GDM1 (cell line): ENCODE results near the gene SCFD2.
A peak's percentile ranks its signal among the peaks of the same experiment; 100 is the strongest.
"Not testable (repeated sequence)": the region's sequence is repeated elsewhere in the genome, so short reads cannot be mapped to it uniquely, and the experiment has no call there.

ENCODE experiments used
- DNase-seq: peaks from one replicate; lab custom pipeline; 2025; lab: John Stamatoyannopoulos, UW

SCFD2 gene

DNA sequence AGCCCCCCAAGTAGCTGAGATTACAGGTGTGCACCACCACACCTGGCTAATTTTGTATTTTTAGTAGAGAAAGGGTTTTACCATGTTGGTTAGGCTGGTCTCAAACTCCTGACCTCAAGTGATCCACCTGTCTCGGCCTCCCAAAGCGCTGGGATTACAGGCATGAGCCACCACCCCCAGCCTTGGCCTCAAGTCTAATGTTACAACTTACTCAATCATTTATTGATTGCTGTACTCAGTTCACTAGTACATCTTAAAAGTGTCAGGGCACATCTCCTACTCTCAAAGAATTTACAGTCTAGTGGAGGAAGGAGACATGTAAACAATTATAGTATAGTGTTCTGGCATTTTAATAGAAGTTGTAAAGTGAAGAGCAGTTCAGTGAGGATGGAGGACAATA is 19.5 kb downstream of the SCFD2 start:
- not testable (repeated sequence) for DNase-seq

DNA sequence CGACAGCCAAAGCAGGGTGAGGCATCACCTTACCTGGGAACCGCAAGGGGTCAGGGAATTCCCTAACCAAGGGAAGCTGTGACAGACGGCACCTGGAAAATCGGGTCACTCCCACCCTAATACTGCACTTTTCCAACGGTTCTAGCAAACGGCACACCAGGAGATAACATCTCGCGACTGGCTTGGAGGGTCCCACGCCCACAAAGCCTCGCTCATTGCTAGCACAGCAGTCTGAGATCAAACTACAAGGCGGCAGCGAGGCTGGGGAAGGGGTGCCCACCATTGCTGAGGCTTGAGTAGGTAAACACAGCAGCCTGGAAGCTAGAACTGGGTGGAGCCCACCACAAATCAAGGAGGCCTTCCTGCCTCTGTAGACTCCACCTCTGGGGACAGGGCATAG is 25.7 kb downstream of the SCFD2 start:
- DNase-seq = not testable (repeated sequence)

DNA sequence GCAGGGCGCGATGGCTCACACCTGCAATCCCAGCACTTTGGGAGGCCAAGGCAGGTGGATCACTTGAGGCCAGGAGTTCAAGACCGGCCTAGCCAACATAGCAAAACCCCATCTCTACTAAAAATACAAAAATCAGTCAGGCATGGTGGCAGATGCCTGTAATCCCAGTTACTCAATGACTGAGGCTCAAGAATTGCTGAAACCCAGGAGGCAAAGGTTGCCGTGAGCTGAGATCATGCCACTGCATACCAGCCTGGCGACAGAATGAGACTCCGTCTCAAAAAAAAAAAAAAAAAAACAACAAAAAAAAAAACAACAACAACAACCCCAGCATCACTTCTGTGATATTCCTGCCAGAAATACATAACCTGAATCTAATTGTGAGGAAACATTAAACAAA is 30.9 kb downstream of the SCFD2 start:
- not testable (repeated sequence) for DNase-seq

DNA sequence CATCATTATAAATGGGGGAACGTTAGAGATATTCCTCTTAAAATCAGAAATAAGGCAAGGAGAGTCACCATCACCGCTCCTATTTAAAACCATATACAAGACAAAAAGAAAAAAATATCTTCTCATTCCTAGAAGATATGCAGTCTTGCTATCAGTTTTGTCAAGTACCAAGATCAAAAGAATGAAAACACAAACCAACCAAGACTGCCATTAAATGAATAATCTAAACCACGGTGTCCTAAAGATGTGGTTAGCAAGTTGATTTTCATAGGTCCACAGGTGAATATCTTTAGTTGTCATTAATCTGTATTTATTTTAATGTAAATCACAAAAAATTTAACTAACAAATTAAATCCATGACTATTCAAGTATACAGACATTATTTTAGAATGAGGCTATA is 39.3 kb downstream of the SCFD2 start:
- DNase-seq = no peak

DNA sequence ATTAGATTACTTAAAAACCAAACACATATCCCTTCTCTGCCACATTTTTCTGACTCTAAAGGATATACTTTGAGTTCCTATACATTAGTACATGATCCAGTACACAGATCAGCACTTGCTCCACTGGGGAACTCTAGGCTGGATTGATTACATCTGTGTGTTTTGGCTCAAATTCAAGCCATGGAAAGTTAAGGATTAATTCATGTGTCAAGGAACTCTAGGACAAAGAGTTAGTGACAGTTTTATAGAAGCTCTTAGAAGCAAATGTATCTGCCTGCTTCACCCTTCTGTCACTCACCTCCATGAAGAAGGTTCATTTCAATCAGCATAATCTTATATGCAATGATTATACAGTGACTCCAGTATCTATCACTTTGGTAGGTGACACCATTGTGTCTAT is 43.2 kb downstream of the SCFD2 start:
- no peak for DNase-seq

DNA sequence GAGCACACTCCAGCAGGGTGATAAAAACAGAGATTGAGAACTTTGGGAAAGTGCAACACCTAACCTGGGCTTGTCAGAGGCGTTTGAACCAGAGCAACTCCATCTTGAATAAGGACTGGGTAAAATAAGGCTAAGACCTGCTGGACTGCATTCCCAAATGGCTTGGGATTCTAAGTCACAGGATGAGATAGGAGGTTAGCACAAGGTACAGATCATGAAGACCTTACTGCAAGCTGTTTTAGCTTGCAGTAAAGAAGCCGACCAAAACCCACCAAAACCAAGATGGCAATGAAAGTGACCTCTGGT is 43.9 kb downstream of the SCFD2 start:
- DNase-seq = no peak

DNA sequence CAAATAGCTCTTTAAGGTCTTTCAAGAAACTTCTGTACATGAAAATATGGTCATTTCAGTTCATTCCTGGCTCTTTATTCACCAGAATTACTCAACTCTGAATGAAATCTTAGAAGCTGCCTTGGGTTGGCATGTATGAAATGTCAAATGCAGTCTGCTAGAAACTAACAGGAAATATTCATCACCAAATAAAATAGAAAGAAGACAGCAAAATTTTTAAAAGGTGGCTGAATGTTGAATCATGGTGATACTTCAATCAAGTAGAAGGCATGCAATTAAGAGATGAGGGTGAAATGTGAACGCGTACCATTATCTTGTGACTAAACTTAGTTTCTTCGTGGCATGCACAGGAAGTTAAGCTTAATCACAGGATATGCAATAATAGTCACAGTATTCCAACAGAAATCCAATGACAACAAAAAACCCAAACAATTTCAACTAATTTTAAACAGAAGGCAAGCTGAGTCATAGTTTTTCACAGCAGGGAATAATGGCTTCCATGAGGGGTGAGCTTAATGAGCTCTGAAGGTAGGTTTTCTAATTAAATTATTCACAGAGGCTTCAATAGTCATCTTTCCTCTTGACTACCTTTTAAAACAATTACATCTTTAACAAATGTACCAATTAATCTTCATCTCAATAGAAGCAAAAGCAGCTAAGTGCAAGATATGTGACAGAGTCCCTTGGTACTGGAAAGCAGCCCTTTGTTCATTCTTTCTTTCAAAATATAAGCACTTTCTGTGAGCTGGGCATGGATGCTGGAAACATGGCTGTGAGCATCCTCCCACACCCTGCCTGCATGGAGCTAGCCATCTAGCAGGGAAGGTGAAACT is 44.5 kb downstream of the SCFD2 start:
- DNase-seq = no peak

DNA sequence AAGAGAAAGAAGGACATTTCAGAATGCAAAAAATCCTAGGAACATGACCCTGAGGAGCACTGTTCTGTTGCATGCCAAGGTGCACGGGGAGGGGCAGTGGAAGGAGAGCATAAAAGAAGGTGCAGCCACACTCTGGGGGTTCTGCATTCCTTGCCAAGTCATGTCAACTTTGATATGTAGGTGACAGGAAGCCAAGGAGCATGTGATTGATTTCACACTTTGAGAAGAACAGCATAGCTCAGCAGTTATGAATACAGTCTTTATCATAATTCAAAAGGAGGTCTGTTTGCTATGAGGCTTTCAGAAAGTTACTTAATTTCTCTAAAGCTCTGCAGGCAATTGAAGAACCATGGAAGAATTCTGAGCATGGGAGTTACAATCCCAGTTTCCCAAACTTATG is 50.6 kb downstream of the SCFD2 start:
- DNase-seq = no peak

DNA sequence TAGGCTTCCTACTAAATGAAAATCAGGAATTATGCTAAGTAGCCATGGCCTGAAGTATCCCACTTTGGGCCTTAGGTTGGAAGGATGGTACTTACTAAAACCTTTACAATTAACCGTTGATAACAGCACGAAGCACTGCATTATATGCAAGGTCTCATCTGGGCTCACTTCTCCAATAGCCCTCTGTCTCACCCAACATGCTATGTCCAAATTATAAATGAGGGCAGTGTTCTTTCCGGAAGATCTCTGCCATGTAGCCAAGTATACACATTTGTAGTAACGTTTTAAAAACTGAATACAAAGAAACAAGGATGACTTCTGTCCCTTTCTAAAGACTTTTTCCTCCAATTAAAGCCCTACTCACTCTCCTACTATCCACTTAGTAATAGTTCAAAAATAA is 51.6 kb downstream of the SCFD2 start:
- DNase-seq = no peak

DNA sequence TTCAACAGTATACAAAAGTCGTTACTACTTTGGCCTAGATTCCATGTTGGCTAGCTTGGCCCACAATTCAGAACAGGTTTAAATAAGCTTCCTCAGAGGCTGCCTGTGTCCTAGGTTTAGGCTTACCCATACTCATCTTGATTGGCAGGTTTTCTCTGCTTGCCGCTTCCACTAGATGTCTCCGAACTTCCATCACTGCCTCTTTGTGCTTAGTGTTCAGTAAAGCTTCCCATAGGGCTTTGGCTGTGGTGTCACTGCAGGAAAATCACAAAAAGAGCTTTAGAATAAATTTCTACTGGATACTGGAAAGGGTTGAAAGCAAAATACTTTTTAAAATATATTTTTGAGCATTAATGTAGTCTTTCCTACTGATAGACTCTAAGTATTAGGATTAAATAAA is 52.4 kb downstream of the SCFD2 start:
- DNase-seq = no peak

DNA sequence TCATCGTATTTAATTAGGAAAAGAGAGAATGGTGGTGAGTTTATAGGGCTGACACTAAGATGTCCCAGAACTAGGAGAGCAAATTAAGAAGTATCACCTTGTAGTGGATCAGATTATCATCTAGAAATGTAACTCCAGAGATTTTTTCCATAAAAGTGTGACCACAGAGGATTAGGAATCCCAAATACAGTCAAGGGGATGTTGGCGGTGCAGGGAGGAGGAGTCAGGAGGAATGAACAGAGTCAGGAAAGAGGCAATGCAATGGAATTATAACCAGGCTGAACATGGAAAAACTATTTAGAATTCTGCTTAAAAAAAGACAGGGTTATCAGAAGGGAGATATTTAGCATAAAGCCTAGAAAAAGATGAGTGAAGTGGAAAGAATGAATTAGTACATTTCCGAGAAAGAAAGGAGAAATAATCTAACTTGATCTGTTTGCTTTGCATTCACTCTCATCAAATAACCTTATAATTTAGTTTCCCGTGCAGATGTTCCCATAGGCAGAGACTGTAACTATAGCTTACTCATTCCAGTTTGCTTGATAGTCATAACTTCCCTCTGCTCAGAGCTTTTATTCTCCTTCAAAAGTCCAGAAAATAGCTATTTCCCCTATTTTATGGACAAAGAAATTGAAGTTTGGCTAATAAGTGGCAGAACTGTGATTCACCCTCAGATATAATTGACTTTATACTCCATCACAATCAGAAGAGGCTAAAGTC is 56.4 kb downstream of the SCFD2 start:
- DNase-seq = no peak

DNA sequence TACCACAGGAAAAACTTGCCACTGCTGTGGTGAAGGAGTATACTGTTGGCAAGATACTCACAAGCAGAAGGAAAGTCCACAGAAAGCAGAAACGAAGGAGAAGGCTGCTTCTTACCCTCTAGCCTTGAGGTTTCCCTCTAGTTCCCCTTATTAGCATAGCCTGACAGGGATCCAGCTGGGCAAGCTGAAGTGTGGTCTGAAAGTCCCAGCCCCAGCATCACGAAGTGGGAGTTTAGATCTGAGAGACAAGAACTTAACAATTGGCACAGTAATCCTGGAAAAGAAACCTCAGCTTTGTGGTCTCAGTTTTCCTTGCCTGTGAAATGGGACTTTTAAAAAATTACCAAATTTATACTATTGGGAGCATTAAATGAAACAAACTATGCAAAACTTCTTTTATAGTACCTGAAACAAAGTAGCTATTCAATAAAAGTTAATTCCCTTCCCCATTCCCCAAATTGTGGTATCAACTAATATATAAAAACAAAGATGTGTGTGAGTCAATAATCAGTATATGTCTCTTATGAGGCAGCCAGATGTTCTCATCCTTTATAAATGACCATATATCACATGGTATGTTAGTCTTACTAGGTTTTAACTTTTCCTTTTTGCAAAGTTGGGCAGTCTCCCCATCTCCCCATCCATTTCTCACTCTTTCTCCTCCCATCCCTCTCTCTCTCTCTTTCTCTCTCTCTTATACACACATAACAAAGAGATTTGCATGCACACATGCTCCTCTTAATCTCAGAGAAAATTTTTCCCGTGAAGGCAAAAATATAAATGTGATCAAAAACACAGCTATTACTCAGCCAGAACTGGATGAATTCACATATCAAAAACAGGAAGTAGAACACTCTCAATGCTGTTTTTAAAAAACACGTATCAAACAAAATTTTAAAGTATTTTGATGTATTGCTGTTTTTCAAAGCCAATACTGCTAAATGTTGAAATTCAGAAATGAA is 57.8 kb downstream of the SCFD2 start:
- DNase-seq = peak; percentile 78

DNA sequence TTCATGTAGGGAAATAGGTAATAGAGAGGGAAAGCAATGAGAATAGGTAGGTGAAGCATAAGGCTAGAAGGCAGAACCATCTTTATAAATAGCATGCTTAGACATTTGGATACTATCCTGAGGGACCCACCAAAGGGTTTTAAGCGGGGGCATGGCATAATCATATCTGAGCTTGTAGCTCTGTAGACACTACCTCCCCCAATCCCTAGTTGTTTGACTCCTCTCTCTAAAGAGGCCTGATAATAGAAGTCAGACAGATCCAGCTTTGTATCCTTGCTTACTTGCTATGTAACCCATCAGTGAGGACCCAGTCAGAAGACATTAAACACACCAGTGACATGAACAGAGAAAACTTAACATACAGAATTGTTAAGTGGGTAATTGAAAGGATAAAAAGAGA is 58.7 kb downstream of the SCFD2 start:
- DNase-seq = no peak

DNA sequence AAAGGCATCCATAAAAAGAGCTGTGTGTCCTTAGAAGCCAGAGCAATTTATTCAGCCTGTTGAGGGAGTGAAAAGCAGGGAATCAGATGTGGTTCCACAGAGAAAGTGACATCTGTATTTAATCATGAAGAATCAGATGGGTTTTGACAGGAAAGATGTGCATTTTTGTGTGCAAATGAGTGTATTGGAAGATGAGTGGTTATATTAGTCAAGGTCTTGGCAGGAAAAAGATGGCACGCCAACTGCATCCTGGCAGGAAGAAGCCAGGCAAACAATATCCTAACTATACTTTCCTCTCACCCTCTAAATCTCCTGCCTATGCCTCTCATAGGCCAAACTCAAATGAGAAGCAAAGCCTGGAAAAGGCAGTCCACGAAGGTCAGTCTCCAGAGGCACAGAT is 59.1 kb downstream of the SCFD2 start:
- no peak for DNase-seq

DNA sequence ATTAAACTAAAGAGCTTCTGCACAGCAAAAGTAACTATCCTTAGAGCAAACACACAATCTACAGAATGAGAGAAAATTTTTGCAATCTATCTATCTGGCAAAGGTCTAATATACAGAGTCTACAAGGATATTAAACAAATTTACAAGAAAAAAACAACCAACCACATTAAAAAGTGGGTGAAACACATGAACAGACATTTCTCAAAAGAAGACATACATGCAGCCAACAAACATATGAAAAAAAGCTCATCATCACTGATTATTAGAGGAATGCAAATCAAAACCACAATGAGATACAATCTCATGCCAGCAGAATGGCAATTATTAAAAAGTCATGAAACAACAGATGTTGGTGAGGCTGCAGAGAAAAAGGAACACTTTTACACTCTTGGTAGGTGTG is 73.7 kb downstream of the SCFD2 start:
- DNase-seq = not testable (repeated sequence)

DNA sequence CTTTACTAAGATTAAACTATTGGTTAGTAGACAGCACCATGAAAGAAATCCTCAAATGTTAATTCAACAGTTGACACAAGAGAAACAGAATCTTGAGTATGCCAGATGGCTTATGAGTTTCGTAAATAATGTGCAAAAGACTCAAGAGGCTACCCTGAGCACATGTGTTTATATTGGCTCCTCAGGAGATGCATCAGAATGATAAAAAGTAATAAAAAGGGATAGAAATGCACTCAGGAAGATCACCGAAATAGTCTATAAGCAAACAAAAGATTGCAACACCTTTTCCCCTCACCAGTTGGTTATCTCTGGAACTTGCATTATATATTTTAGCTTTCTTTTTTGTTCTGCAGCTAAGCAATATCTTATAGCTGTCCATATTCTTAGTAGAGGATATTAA is 84.4 kb downstream of the SCFD2 start:
- no peak for DNase-seq

DNA sequence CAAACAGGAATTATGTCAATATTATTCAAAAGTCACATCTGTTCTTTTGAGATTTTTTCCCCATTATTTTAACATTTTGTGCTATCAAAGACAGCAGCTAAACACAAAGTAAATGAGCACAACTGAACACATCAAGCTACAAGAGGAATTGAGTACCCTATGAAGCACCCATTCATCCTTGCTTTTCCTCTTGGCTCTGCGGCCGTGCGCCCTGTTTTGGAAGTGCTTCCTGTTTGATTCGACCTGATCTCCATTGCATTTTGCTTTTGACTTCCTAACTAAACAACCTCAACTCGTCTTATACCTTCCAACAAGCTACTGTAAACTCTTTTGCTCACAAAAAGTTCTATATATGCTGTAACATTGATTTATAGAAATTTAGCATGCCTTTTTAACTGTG is 85.0 kb downstream of the SCFD2 start:
- DNase-seq = no peak

DNA sequence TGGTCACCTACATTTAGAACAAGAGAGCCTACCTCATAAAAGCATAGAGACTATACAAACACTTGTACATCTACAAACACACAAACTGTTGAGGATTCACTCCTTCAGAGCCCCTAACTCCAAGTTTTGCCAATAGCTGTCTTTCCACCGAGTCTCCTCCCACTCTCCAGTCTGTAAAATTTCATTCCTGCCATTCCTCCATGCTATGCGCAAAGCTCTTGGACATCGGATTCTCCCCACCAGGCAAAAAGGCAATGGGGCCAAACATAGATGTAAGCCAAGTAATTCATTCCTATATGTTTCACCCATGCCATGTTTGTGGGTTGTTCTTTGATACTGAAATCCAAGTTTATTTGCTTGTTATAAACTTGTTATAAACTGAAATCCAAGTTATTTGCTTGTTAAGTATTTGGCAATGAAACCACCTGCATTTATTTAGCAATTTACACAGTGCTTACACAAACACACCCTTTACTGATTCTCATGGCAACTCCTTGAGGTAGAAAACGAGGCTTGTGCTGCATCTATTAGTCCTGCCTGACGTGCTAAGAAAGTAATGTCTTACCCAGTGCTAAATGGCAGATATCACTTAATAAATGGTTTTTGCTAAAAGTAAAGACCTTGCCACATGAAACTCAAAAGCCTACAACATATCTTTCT is 91.1 kb downstream of the SCFD2 start:
- DNase-seq = no peak

DNA sequence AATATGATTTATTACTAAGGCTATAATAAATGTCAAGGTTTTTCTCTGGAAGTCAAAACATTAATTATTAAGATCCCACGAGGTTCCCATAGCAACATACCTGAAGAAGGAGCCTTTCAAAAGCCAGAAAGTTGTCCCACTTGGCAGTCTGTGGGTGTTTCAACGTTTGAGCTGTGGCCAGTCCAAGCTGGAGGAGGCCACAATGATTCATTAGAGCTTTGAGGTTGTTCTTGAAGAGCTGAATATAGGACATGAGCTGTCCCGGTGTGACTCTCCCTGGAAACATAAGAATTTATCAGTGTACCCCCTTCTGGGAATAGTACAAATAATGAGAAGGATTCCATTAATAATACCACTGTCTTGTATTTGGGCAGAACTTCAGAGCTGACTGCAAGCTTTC is 92.1 kb downstream of the SCFD2 start:
- no peak for DNase-seq

DNA sequence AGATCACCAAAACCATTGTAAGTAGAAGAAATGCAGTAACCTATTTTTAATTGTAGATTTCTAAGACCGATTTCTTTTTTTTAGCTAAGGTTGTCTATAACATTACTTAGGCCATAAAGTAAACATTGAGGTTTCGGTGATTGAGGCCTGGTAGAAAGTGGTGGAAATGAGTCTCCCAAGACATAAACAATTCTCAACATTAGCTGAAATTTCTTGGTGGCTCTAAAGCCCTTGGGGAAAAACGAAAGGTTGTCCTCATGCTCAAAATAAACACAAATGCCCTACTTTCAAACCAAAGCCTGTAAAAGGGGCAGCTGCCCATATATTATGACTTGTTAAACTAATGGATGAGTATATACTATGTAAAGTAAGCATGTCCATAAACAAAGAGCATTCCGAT is 98.8 kb downstream of the SCFD2 start:
- DNase-seq = no peak

DNA sequence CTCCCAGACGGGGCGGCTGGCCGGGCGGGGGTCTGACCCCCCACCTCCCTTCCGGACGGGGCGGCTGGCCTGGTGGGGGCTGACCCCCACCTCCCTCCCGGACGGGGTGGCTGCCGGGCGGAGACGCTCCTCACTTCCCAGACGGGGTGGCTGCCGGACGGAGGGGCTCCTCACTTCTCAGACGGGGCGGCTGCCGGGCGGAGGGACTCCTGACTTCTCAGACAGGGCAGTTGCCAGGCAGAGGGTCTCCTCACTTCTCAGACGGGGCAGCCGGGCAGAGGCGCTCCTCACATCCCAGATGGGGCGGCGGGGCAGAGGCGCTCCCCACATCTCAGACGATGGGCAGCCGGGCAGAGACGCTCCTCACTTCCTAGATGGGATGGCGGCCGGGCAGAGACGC is 109.9 kb downstream of the SCFD2 start:
- not testable (repeated sequence) for DNase-seq

DNA sequence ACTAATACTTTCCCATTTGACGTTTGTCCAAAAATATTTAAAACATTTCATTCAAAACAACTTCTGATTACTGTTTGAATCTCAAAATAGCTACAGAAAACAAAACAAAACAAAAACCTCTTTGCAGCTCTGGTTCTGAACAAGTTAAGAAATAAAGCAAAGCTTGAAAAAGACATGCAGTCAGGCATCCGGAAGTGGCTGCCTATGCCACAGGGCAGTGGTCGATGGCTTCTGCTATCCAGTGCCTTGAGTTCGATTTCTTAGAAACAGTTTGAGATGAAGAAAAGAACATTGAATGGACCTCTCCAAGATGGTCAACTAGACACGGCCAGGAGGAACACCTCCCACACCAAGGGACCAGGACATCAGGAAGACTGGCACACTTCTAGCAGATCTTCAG is 125.3 kb downstream of the SCFD2 start:
- DNase-seq = no peak
